ENCODE data around the gene TEX12.
"Not testable (repeated sequence)": the region's sequence is repeated elsewhere in the genome, so short reads cannot be mapped to it uniquely, and the experiment has no call there.

The TEX12 gene

DNA sequence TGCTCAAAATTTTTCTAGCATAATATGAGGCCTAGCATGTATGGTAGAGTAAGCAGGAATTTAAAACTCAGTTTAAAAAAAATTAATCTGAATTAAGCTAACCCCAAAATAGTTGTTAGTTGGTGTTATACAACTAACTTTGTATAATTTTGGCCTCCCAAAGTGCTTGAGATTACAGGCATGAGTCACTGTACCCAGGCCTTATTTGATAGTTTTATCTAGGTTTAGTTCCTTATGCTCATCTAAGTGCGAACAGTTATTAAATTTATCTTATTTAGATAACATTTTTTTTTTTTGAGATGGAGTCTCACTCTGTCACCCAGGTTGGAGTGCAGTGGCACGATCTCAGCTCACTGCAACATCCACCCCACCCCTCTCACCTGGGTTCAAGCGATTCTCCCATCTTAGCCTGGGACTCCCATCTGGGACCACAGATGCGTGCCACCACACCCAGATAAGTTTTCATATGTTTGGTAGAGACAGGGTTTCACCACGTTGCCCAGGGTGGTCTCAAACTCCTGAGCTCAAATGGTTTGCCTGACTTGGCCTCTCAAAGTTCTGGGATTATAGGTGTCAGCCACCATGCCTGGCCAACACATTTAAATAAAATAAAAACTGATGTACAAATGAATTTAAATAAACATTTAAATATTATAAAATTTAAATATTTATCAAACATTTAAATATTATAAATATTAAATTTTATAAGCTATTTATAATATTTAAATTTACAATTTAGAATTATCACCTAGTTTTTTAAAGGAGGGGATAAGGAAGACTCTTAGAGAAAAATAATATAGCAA lies 10.8 kb upstream of the TEX12 start:
- Histone ChIP-seq H3K4me3 (ENCODE audit: low read depth in 1 of 2, low read length in 2 of 2) (no peak overlapping the region), H3K9me3 (ENCODE audit: low read length) (no peaks in the 10 kb centered on the region), H3K9ac (ENCODE audit: low read length) (no peak overlapping the region), H3K4me1 (ENCODE audit: insufficient read depth, low read length) (peaks cover 5% of the 10 kb centered on the region), H3K36me3 (ENCODE audit: insufficient read depth, low read length) (no peaks in the 10 kb centered on the region), H3K27ac (ENCODE audit: low read depth, low read length) (no peak overlapping the region), H3K27me3 (ENCODE audit: control insufficient read depth in 1 of 2, insufficient read depth in 2 of 2, low read length in 2 of 2) (no peaks in the 10 kb centered on the region)

DNA sequence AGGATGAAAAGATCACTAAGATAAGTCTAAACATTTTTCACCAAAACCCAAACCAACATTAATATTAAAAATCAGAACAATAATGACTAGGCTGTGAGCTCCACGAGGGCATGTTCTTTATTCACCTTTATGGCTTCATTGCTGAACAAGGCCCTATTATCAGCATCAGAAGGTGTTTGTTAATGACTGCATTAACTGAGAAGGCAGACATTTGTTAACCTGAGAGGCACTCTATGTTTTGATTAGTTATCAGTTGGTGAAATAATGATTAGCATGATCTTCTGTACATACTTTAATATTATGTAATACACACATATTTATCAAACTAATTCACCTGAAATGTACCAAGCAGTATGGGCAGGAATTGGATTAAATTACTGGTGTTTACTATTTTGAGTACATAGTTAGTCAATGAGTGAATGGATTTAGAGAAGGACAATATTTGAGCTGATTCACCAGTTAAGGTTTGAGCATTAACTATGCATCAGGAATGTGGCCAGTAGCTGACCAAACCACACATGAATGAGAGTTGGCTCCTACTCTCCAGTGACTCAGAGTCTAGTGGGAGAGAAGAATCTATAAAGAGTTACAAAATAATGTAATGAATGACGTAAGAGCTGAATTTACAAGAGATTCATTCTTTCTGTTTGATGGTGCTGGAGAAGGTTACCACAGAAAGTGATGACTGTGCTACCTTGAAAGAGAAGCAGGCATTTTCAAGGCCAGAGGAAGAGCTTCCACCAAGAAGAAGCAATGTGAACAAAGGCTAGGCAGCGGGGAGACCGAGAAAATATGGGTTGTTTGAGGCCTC lies 10.0 kb upstream of the TEX12 start:
- H3K27ac ChIP-seq (ENCODE audit: low read depth, low read length): no peak overlapping the region
- H3K4me3 ChIP-seq (ENCODE audit: low read depth in 1 of 2, low read length in 2 of 2): no peak overlapping the region
- no peaks in the 10 kb centered on the region for H3K36me3 ChIP-seq (ENCODE audit: insufficient read depth, low read length)
- peaks cover 5% of the 10 kb centered on the region for H3K4me1 ChIP-seq (ENCODE audit: insufficient read depth, low read length)
- no peak overlapping the region for H3K9ac ChIP-seq (ENCODE audit: low read length)
- H3K9me3 ChIP-seq (ENCODE audit: low read length): no peaks in the 10 kb centered on the region
- H3K27me3 ChIP-seq (ENCODE audit: control insufficient read depth in 1 of 2, insufficient read depth in 2 of 2, low read length in 2 of 2): no peaks in the 10 kb centered on the region

DNA sequence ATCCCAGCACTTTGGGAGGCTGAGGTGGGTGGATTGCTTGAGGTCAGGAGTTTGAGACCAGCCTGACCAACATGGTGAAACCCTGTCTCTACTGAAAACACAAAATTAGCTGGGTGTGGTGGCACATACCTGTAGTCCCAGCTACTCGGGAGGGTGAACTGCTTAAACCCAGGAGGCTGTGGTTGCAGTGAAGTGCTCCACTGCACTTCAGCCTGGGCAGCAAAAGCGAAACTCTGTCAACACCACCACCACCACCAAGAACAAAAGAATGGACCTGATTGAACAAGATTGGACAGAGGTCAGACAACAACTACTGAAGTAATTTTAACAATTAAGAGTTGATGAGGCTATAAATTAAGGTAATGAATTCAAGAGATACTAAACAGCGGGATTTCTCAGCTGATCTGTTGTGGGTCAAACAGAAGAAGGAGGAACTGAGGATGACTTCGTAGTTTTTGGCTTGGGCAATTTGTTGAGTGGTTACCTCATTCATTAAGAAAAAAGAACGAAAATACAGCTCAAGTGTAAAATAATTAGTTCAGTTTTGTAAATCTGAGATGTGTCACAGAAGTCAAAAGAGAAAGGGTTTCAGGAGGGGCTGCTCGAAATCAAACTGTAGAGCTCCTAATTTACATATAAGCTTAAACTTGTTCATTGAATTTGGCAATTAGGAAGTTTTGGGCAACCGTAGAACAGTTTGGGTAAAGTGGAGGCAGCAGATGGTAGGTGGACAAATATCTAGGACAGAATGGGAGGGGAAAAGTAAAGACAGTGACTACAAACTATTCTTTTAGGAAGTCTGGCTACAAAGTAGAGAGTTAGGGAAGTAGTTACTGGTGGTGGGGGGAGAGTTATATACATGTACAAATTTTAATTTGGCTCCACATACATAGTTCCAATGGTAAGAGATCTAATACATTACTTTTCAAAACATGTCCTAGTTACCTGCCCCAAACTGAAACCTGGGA lies 7.8 kb upstream of the TEX12 start:
- peaks cover 5% of the 10 kb centered on the region for H3K4me1 ChIP-seq (ENCODE audit: insufficient read depth, low read length)
- H3K36me3 ChIP-seq (ENCODE audit: insufficient read depth, low read length): no peaks in the 10 kb centered on the region
- no peaks in the 10 kb centered on the region for H3K9me3 ChIP-seq (ENCODE audit: low read length)
- no peak overlapping the region for H3K4me3 ChIP-seq (ENCODE audit: low read depth in 1 of 2, low read length in 2 of 2)
- no peak overlapping the region for H3K9ac ChIP-seq (ENCODE audit: low read length)
- H3K27ac ChIP-seq (ENCODE audit: low read depth, low read length): no peak overlapping the region
- H3K27me3 ChIP-seq (ENCODE audit: control insufficient read depth in 1 of 2, insufficient read depth in 2 of 2, low read length in 2 of 2): no peaks in the 10 kb centered on the region

DNA sequence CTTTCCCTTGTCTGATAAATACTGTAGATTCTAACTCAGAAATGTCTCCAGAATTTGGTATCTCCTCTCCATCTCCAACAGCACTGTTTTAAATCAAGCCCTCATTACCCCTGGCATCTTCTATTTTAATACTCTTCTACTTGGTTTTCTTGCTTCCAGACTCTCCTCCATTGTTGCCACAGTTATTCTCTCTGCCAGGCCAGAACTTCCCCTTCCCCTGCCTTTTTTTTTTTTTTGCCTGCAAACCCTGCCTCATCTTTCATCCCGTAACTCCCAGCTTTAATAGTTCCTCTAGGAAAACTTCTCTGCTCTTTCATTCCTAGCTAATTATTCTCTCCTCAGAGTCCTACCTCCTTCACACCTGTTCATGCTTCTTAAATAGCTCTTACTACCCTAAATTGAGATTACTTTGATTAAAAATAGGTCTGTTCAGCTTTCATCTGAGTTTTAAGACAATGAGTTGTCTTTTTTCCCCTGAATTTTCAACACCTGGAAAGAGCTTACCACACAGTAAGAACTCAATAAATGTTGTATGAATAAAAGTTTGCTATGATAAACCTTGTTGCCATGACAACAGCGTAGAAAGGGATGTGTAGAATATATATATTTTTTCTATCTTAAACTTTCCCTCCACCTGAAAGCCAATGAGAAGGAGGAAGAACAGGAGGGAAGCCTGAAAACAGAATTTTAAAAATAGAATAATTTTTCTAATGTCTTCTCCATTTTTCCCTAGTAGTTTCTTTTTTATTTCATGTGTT lies 6.9 kb upstream of the TEX12 start:
- H3K27ac ChIP-seq (ENCODE audit: low read depth, low read length): no peak overlapping the region

DNA sequence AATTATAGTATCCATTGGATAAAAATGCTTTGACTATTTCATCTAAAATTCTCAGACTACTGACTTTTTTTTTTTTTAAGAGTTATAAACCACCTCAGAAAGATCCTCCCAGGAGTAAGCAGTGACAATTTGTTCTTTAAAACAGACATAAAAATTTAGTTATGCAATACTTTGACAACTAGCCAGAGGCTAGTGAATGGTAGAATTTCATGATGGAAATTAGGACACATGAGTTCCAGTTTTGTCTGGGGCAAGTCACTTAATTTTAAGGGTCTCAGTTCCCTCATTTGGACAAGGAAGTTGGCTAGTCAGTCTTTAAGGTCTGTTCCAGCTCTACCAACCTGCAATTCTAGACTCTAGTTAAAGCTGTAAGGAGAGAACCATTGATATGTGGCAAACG lies 6.2 kb upstream of the TEX12 start:
- Histone ChIP-seq H3K27ac (ENCODE audit: low read depth, low read length) (no peak overlapping the region), H3K9me3 (ENCODE audit: low read length) (no peaks in the 10 kb centered on the region), H3K27me3 (ENCODE audit: control insufficient read depth in 1 of 2, insufficient read depth in 2 of 2, low read length in 2 of 2) (no peaks in the 10 kb centered on the region), H3K9ac (ENCODE audit: low read length) (no peak overlapping the region), H3K36me3 (ENCODE audit: insufficient read depth, low read length) (no peaks in the 10 kb centered on the region), H3K4me1 (ENCODE audit: insufficient read depth, low read length) (peaks cover 5% of the 10 kb centered on the region), H3K4me3 (ENCODE audit: low read depth in 1 of 2, low read length in 2 of 2) (no peak overlapping the region)

More for the DNA sequence above, 6.9 kb upstream of the TEX12 start:
- Histone ChIP-seq H3K4me3 (ENCODE audit: low read depth in 1 of 2, low read length in 2 of 2) (no peak overlapping the region), H3K9me3 (ENCODE audit: low read length) (no peaks in the 10 kb centered on the region), H3K9ac (ENCODE audit: low read length) (no peak overlapping the region), H3K4me1 (ENCODE audit: insufficient read depth, low read length) (peaks cover 5% of the 10 kb centered on the region), H3K36me3 (ENCODE audit: insufficient read depth, low read length) (no peaks in the 10 kb centered on the region), H3K27me3 (ENCODE audit: control insufficient read depth in 1 of 2, insufficient read depth in 2 of 2, low read length in 2 of 2) (no peaks in the 10 kb centered on the region)

DNA sequence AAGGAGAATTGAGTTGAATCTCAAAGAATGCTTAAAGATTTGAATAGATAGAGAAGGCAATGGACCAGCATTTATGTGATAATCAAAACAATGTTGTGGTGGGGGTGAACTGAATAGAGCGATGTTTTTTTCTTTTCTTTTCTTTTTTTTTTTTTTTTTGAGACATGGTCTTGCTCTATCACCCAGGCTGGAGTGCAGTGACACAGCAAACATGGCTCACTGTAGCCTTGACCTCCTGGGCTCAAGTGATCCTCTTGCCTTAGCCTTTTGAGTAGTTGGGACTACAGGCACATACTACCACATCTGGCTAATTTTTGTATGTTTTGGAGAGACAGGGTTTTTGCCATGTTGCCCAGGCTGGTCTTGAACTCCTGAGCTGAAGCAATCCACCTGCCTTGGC lies 5.0 kb upstream of the TEX12 start:
- H3K9ac ChIP-seq (ENCODE audit: low read length); H3K27ac ChIP-seq (ENCODE audit: low read depth, low read length); H3K27me3 ChIP-seq (ENCODE audit: control insufficient read depth in 1 of 2, insufficient read depth in 2 of 2, low read length in 2 of 2); H3K4me3 ChIP-seq (ENCODE audit: low read depth in 1 of 2, low read length in 2 of 2); H3K36me3 ChIP-seq (ENCODE audit: insufficient read depth, low read length); H3K4me1 ChIP-seq (ENCODE audit: insufficient read depth, low read length); H3K9me3 ChIP-seq (ENCODE audit: low read length): not testable (repeated sequence)

DNA sequence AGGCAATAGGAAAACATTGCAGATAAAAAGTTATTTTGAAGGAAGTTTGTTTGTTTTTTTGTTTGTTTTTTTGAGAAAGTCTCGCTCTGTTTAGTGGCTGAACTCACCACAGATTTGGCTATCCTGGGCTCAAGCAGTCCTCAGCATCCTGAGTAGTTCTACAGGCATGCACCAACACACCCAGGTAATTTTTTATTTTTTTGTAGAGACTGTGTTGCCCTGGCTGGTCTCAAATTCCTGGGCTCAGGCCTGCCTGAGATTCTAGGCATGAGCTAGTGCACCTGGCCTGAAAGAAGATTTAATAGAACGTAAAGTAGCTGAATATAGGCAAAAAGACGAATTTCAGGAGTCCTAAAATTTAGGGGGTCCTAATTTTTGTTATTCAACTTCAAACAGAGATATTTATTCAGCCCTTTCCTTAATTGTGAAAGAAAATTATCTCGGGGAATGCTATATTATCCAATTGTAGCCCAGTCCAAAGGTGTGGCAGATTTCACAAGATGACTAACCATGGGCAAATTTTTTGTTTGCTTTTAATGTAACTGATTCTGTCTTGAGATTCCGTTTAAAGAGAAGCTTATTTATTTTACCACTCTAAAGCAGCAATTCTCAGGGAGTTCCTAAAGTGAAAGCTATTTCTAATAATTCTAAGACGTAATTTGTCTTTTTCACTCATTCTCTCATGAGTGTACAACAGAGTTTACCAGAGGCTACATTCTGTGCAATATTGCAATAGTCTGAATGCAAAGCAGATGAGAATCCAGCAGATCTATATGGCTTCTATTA lies 4.2 kb upstream of the TEX12 start:
- Histone ChIP-seq H3K27ac (ENCODE audit: low read depth, low read length) (no peak overlapping the region), H3K9ac (ENCODE audit: low read length) (no peak overlapping the region)

DNA sequence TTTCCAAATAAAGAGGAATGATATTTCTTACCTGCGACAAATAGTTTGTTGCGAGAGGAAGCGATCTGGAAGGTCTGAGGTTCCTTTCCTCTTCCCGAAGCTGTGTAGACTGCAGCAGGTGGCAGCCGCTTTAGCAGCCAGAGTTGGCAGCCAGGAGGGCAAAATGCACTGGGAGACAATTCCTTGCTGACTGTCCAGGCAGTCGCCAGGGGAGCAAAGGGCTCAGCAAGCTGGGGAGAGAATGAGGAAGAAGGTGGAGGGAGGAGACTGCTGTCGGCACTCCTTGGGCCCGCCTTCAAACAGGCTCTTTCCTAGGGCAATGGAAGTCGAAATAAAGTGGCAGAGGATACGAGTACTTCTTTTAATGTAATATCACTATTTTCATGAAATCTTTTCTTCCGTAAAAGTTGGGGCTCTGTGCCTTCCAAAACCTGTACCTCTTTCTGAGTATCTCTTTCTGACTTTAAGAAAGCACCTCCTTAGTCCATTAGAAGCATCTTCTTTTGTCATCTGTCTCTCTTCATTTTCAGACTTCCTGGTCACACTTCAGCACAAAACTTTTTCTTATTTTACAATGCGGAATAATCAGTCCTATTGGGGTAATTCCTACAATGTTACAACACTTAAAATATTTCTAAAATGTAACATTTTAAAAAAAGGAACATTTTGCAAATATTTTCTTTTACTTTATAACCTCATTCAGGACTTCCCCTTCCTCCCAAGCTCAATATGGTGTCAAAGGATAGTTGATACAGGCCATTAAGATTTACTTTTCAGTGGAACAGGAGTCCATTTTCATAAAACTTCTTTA lies 3.1 kb upstream of the TEX12 start, which contains the start of gene IL18:
Gene IL18 (minus strand): TSS at position 220 of the 811 bp plus-strand sequence. CDS start 9,041 bp downstream, outside the sequence.
- Histone ChIP-seq H3K9me3 (ENCODE audit: low read length) (no peaks in the 10 kb centered on the region), H3K4me1 (ENCODE audit: insufficient read depth, low read length) (peaks cover 5% of the 10 kb centered on the region), H3K27ac (ENCODE audit: low read depth, low read length) (no peak within 1 kb of the TSS), H3K27me3 (ENCODE audit: control insufficient read depth in 1 of 2, insufficient read depth in 2 of 2, low read length in 2 of 2) (no peaks in the 10 kb centered on the region), H3K9ac (ENCODE audit: low read length) (no peak within 1 kb of the TSS), H3K36me3 (ENCODE audit: insufficient read depth, low read length) (no peaks in the 10 kb centered on the region), H3K4me3 (ENCODE audit: low read depth in 1 of 2, low read length in 2 of 2) (no peak within 1 kb of the TSS)

More for the DNA sequence above, 4.2 kb upstream of the TEX12 start:
- Histone ChIP-seq H3K27me3 (ENCODE audit: control insufficient read depth in 1 of 2, insufficient read depth in 2 of 2, low read length in 2 of 2) (no peaks in the 10 kb centered on the region), H3K9me3 (ENCODE audit: low read length) (no peaks in the 10 kb centered on the region), H3K4me1 (ENCODE audit: insufficient read depth, low read length) (peaks cover 5% of the 10 kb centered on the region), H3K36me3 (ENCODE audit: insufficient read depth, low read length) (no peaks in the 10 kb centered on the region), H3K4me3 (ENCODE audit: low read depth in 1 of 2, low read length in 2 of 2) (no peak overlapping the region)

DNA sequence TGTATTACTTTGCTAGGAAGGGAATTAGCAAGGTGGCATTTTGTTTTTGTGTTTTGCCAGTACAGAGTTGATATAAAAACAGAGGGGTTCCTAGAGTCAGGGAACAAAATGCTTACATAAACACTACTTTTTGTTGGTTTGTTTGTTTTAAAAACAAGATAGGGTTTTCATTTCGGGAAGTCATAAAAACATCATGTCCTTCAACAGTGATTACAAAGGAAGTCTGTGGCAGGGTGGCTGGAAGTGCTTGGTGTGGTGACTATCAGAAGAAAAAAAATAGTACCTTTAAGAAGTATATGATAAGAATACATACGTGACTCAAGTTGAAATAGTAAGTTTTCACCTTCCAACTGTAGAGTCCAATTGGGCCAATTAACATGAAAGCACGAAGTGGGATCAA lies 2.1 kb upstream of the TEX12 start:
- Histone ChIP-seq H3K36me3 (ENCODE audit: insufficient read depth, low read length) (no peaks in the 10 kb centered on the region), H3K9ac (ENCODE audit: low read length) (no peak overlapping the region), H3K27me3 (ENCODE audit: control insufficient read depth in 1 of 2, insufficient read depth in 2 of 2, low read length in 2 of 2) (no peaks in the 10 kb centered on the region), H3K9me3 (ENCODE audit: low read length) (no peaks in the 10 kb centered on the region), H3K27ac (ENCODE audit: low read depth, low read length) (no peak overlapping the region), H3K4me3 (ENCODE audit: low read depth in 1 of 2, low read length in 2 of 2) (no peak overlapping the region), H3K4me1 (ENCODE audit: insufficient read depth, low read length) (peaks cover 5% of the 10 kb centered on the region)

All from muscle layer of colon (tissue), 2 donors.